ENCODE measurements around the gene ADISSP.
A peak's percentile ranks its signal among the peaks of the same experiment; 100 is the strongest.

- 0 out of 4 replicates have a peak, but pooled peaks of 1 of the 2 experiments have one; percentile 11 for TF ChIP-seq CTCF (conservative IDR thresholded peaks at IDR 0.05; ENCODE audit: low read depth in 2 of 2)
- no peak for TF ChIP-seq REST (IDR thresholded peaks at IDR 0.05; ENCODE audit: unreplicated experiment)
- no peak for TF ChIP-seq EZH2 (IDR thresholded peaks at IDR 0.05; ENCODE audit: low read depth, unreplicated experiment)
- no peak for TF ChIP-seq EZH2phosphoT487 (IDR thresholded peaks at IDR 0.05; ENCODE audit: unreplicated experiment)
- TF ChIP-seq JUNB (IDR thresholded peaks at IDR 0.05; ENCODE audit: unreplicated experiment): no peak
- no peak for TF ChIP-seq STAT1 (IDR thresholded peaks at IDR 0.05; ENCODE audit: unreplicated experiment)
- no peak for TF ChIP-seq POLR2AphosphoS5 (IDR thresholded peaks at IDR 0.05; ENCODE audit: low read depth)
- TF ChIP-seq CREB1 (CRISPR knock-in tag; IDR thresholded peaks at IDR 0.05; ENCODE audit: low read depth): no peak
- no peak for TF ChIP-seq ETS1 (IDR thresholded peaks at IDR 0.05)
- TF ChIP-seq ZNF331 (CRISPR knock-in tag; IDR thresholded peaks at IDR 0.05; ENCODE audit: low read depth): no peak
Observed at GRCh38 chr20:3785240-3786125, 17.9 kb upstream of the ADISSP start.

Measured in GM23338 (cell line).